ENCODE results near the gene MSI2.

The MSI2 gene

GRCh38 chr17:57565176-57565575 lies 308.9 kb downstream of the MSI2 start:
- no peak for DNase-seq

- DNase-seq = no peak
Measured at GRCh38 chr17:57566721-57567120, 310.4 kb downstream of the MSI2 start.

GRCh38 chr17:57567251-57567650 lies 310.9 kb downstream of the MSI2 start:
- DNase-seq = no peak

GRCh38 chr17:57568340-57568739 lies 312.0 kb downstream of the MSI2 start:
- DNase-seq = no peak

GRCh38 chr17:57569021-57569420 lies 312.7 kb downstream of the MSI2 start:
- DNase-seq = no peak

GRCh38 chr17:57569853-57570252 lies 313.5 kb downstream of the MSI2 start:
- no peak for DNase-seq

- no peak for DNase-seq
Measured at GRCh38 chr17:57570724-57571344, 314.5 kb downstream of the MSI2 start.

GRCh38 chr17:57572062-57572461 lies 315.7 kb downstream of the MSI2 start:
- no peak for DNase-seq

- no peak for DNase-seq
Measured at GRCh38 chr17:57572600-57572999, 316.3 kb downstream of the MSI2 start.

GRCh38 chr17:57574040-57574513 lies 317.8 kb downstream of the MSI2 start:
- DNase-seq = no peak

GRCh38 chr17:57576744-57577143 lies 320.4 kb downstream of the MSI2 start:
- no peak for DNase-seq

GRCh38 chr17:57577751-57578607 lies 321.7 kb downstream of the MSI2 start:
- peak; percentile 68 to 69 for DNase-seq

GRCh38 chr17:57578608-57579225 lies 322.4 kb downstream of the MSI2 start:
- DNase-seq = peak; percentile 27 to 45

GRCh38 chr17:57579245-57579644 lies 322.9 kb downstream of the MSI2 start:
- no peak for DNase-seq

GRCh38 chr17:57580055-57580739 lies 323.9 kb downstream of the MSI2 start:
- no peak for DNase-seq

GRCh38 chr17:57582881-57583756 lies 326.8 kb downstream of the MSI2 start:
- DNase-seq = no peak

GRCh38 chr17:57584050-57584551 lies 327.8 kb downstream of the MSI2 start:
- no peak for DNase-seq

- no peak for DNase-seq
Measured at GRCh38 chr17:57585341-57586195, 329.2 kb downstream of the MSI2 start.

- DNase-seq = no peak
Measured at GRCh38 chr17:57586196-57586740, 329.9 kb downstream of the MSI2 start.

GRCh38 chr17:57586742-57587141 lies 330.4 kb downstream of the MSI2 start:
- DNase-seq = peak in 1 of 2 donors; percentile 16

Measured in inflammatory macrophage (primary cell).